Measurements from ENCODE around the gene LRP5.
"Not testable (repeated sequence)": the region's sequence is repeated elsewhere in the genome, so short reads cannot be mapped to it uniquely, and the experiment has no call there.

The LRP5 gene

DNA sequence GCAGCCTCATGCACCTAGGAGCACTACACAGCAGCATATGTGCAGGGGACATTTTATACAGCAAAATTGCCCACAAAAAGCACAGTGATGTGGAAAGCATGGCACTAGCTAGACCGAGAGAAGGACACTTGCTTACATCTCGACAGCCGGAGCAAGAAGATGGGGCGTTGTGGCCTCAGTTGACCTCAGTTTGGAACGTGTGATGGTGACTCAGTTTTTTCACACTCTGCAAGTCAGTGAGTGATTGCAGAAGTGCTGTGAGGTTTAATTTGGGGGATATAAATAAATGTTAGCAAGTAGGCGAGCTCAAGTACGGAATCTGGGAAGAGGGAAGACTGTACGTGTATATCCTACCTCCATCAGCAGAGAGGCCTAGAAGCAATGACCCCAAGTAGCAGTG, 23.3 kb downstream of the LRP5 start:
- Histone ChIP-seq H3K36me3 (ENCODE audit: insufficient read depth, low read length) (no peaks in the 10 kb centered on the region), H3K9ac (ENCODE audit: low read depth, low read length) (no peak overlapping the region), H3K4me1 (ENCODE audit: insufficient read depth, low read length) (peaks cover 19% of the 10 kb centered on the region), H3K27me3 (ENCODE audit: insufficient read depth, low read length) (no peaks in the 10 kb centered on the region), H3K4me3 (ENCODE audit: low read length) (no peak overlapping the region), H3K27ac (ENCODE audit: low read depth, low read length) (no peak overlapping the region), H3K9me3 (ENCODE audit: insufficient read depth, low read depth, low read length) (no peaks in the 10 kb centered on the region)
- 90% methylated on average over 8 of the region's 8 CpGs for WGBS

GRCh38 chr11:68336716-68337115, 24.3 kb downstream of the LRP5 start:
- Histone ChIP-seq H3K4me1 (ENCODE audit: insufficient read depth, low read length) (peaks cover 22% of the 10 kb centered on the region), H3K27me3 (ENCODE audit: insufficient read depth, low read length) (no peaks in the 10 kb centered on the region), H3K9me3 (ENCODE audit: insufficient read depth, low read depth, low read length) (no peaks in the 10 kb centered on the region), H3K36me3 (ENCODE audit: insufficient read depth, low read length) (no peaks in the 10 kb centered on the region), H3K27ac (ENCODE audit: low read depth, low read length) (no peak overlapping the region), H3K4me3 (ENCODE audit: low read length) (no peak overlapping the region), H3K9ac (ENCODE audit: low read depth, low read length) (no peak overlapping the region)
- WGBS = 79% methylated on average over 6 of the region's 9 CpGs

DNA sequence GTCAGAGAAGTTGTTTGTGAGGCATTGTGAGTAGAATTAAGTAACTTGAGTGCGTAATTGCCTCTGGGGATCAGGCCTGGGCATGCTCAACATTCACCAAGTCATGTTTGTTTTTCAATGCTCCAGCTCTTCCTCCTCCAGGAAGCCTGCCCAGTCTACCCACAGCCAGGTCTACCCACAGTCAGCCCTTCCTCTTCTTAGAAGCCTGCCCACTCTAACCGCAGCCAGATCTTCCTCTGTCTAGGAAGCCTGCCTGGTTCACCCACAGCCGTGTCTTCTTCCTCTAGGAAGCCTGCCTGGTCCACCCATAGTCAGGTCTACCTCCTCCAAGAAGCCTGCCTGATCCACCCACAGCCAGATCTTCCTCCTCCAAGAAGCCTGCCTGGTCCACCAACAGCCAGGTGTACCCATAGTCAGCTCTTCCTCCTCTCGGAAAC, 25.0 kb downstream of the LRP5 start:
- no peak overlapping the region for H3K4me3 ChIP-seq (ENCODE audit: low read length)
- no peak overlapping the region for H3K9ac ChIP-seq (ENCODE audit: low read depth, low read length)
- H3K27ac ChIP-seq (ENCODE audit: low read depth, low read length) = no peak overlapping the region
- no peaks in the 10 kb centered on the region for H3K9me3 ChIP-seq (ENCODE audit: insufficient read depth, low read depth, low read length)
- no peaks in the 10 kb centered on the region for H3K36me3 ChIP-seq (ENCODE audit: insufficient read depth, low read length)
- peaks cover 23% of the 10 kb centered on the region for H3K4me1 ChIP-seq (ENCODE audit: insufficient read depth, low read length)
- no peaks in the 10 kb centered on the region for H3K27me3 ChIP-seq (ENCODE audit: insufficient read depth, low read length)
- 89% methylated on average over 4 of the region's 4 CpGs for WGBS

GRCh38 chr11:68338051-68338780, 25.8 kb downstream of the LRP5 start:
- no peak overlapping the region for H3K4me3 ChIP-seq (ENCODE audit: low read length)
- peaks cover 29% of the 10 kb centered on the region for H3K4me1 ChIP-seq (ENCODE audit: insufficient read depth, low read length)
- no peaks in the 10 kb centered on the region for H3K36me3 ChIP-seq (ENCODE audit: insufficient read depth, low read length)
- no peaks in the 10 kb centered on the region for H3K27me3 ChIP-seq (ENCODE audit: insufficient read depth, low read length)
- WGBS = 94% methylated on average over 11 of the region's 11 CpGs
- no peaks in the 10 kb centered on the region for H3K9me3 ChIP-seq (ENCODE audit: insufficient read depth, low read depth, low read length)
- no peak overlapping the region for H3K9ac ChIP-seq (ENCODE audit: low read depth, low read length)
- no peak overlapping the region for H3K27ac ChIP-seq (ENCODE audit: low read depth, low read length)

DNA sequence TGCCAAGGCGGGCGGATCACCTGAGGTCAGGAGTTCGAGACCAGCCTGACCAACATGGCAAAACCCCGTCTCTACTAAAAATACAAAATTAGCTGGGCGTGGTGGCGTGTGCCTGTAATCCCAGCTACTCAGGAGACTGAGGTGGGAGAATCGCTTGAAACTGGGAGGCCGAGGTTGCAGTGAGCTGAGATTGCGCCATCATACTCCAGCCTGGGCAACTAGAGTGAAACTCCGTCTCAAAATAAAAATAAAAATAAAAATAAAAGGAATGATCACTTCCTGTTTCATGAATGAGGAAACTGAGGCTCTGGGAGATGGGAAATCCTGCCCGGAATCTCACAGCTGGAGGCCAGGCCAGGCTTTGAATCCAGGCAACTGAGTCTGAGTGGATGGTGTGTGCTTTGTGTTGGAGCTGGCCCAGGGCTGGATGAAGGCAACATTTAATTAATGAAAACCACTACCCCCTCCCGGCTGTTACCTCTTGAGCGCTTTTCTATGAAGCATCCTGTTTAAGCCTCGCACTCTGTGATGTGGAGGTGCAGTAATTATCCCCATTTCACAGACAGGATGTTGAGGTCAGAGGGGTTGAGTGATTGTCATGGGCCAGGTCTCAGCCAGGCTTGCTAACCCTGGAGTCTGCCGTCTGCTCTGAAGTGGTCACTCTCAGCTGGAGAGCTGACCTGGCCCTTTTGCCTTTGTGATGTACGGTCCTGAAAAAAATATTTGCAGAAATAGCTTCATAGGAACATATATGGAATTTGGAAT, 27.8 kb downstream of the LRP5 start:
- WGBS = 91% methylated on average over 14 of the region's 16 CpGs
- H3K36me3 ChIP-seq (ENCODE audit: insufficient read depth, low read length) = no peaks in the 10 kb centered on the region
- peaks cover 31% of the 10 kb centered on the region for H3K4me1 ChIP-seq (ENCODE audit: insufficient read depth, low read length)

GRCh38 chr11:68340784-68341556, 28.6 kb downstream of the LRP5 start:
- Histone ChIP-seq H3K36me3 (ENCODE audit: insufficient read depth, low read length) (no peaks in the 10 kb centered on the region), H3K27ac (ENCODE audit: low read depth, low read length) (no peak overlapping the region; the same call in 1 of the 2 replicates), H3K27me3 (ENCODE audit: insufficient read depth, low read length) (no peaks in the 10 kb centered on the region), H3K4me1 (ENCODE audit: insufficient read depth, low read length) (peaks cover 31% of the 10 kb centered on the region), H3K4me3 (ENCODE audit: low read length) (no peak overlapping the region), H3K9me3 (ENCODE audit: insufficient read depth, low read depth, low read length) (0 out of 2 replicates have a peak, but pooled peaks cover 3% of the 10 kb centered on the region), H3K9ac (ENCODE audit: low read depth, low read length) (no peak overlapping the region)
- WGBS = 83% methylated on average over 13 of the region's 15 CpGs

More for the DNA sequence above, 27.8 kb downstream of the LRP5 start:
- Histone ChIP-seq H3K9me3 (ENCODE audit: insufficient read depth, low read depth, low read length) (no peaks in the 10 kb centered on the region), H3K27ac (ENCODE audit: low read depth, low read length) (no peak overlapping the region), H3K4me3 (ENCODE audit: low read length) (no peak overlapping the region), H3K27me3 (ENCODE audit: insufficient read depth, low read length) (no peaks in the 10 kb centered on the region), H3K9ac (ENCODE audit: low read depth, low read length) (no peak overlapping the region)

- Histone ChIP-seq H3K27me3 (ENCODE audit: insufficient read depth, low read length) (no peaks in the 10 kb centered on the region), H3K4me3 (ENCODE audit: low read length) (no peak overlapping the region), H3K4me1 (ENCODE audit: insufficient read depth, low read length) (peaks cover 31% of the 10 kb centered on the region), H3K27ac (ENCODE audit: low read depth, low read length) (peak overlapping the region; percentile 88), H3K9ac (ENCODE audit: low read depth, low read length) (0 out of 2 replicates have a peak overlapping the region, but pooled peaks have one; percentile 6), H3K36me3 (ENCODE audit: insufficient read depth, low read length) (no peaks in the 10 kb centered on the region), H3K9me3 (ENCODE audit: insufficient read depth, low read depth, low read length) (0 out of 2 replicates have a peak, but pooled peaks cover 3% of the 10 kb centered on the region)
- WGBS = 87% methylated on average over 20 of the region's 21 CpGs
Observed at GRCh38 chr11:68341557-68342458, 29.4 kb downstream of the LRP5 start.

GRCh38 chr11:68342459-68343158, 30.2 kb downstream of the LRP5 start:
- H3K27ac ChIP-seq (ENCODE audit: low read depth, low read length) = peak overlapping the region; percentile 88
- no peaks in the 10 kb centered on the region for H3K27me3 ChIP-seq (ENCODE audit: insufficient read depth, low read length)
- H3K9me3 ChIP-seq (ENCODE audit: insufficient read depth, low read depth, low read length) = 0 out of 2 replicates have a peak, but pooled peaks cover 3% of the 10 kb centered on the region
- no peak overlapping the region for H3K4me3 ChIP-seq (ENCODE audit: low read length)
- H3K9ac ChIP-seq (ENCODE audit: low read depth, low read length) = peak overlapping the region; percentile 6; the same call in 1 of the 2 replicates
- peaks cover 31% of the 10 kb centered on the region for H3K4me1 ChIP-seq (ENCODE audit: insufficient read depth, low read length)
- 77% methylated on average over 13 of the region's 13 CpGs for WGBS
- H3K36me3 ChIP-seq (ENCODE audit: insufficient read depth, low read length) = no peaks in the 10 kb centered on the region

DNA sequence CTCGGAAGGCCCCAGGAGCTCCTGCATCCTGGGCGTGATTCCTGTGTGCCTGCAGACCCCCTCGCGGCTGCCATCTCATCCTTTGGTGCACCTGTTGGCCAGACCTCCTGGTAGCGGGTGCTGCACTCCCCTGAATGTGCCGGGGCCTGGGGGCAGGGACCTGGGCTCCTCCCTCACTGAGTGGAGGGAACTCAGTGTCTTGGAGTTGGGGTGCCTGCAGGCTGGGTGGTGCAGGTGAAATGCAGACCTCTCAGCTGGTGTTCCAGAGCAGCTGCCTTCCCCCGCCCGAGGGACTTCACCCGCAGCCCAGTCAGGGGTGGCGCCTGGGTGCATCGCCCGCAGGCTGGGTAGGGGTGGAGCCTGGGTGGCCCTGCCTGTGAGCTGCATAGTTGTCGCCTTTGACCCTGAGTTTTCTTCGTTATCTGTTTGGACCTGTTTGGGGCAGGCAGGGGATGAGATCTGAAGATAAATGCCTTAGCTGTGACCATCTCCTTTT, 31.4 kb downstream of the LRP5 start:
- Histone ChIP-seq H3K36me3 (ENCODE audit: insufficient read depth, low read length) (no peaks in the 10 kb centered on the region), H3K4me3 (ENCODE audit: low read length) (no peak overlapping the region), H3K9me3 (ENCODE audit: insufficient read depth, low read depth, low read length) (0 out of 2 replicates have a peak, but pooled peaks cover 3% of the 10 kb centered on the region), H3K4me1 (ENCODE audit: insufficient read depth, low read length) (peaks cover 31% of the 10 kb centered on the region), H3K27me3 (ENCODE audit: insufficient read depth, low read length) (no peaks in the 10 kb centered on the region), H3K27ac (ENCODE audit: low read depth, low read length) (no peak overlapping the region), H3K9ac (ENCODE audit: low read depth, low read length) (no peak overlapping the region)
- 90% methylated on average over 14 of the region's 14 CpGs for WGBS

- H3K9ac ChIP-seq (ENCODE audit: low read depth, low read length); H3K36me3 ChIP-seq (ENCODE audit: insufficient read depth, low read length); H3K9me3 ChIP-seq (ENCODE audit: insufficient read depth, low read depth, low read length); H3K27ac ChIP-seq (ENCODE audit: low read depth, low read length); H3K4me3 ChIP-seq (ENCODE audit: low read length); H3K27me3 ChIP-seq (ENCODE audit: insufficient read depth, low read length): not testable (repeated sequence)
- 97% methylated on average over 7 of the region's 7 CpGs for WGBS
- peaks cover 31% of the 10 kb centered on the region for H3K4me1 ChIP-seq (ENCODE audit: insufficient read depth, low read length)
Observed at GRCh38 chr11:68344821-68345220, 32.4 kb downstream of the LRP5 start.
